Left renal pelvis (tissue), 4 donors: ENCODE measurements around the gene RABGGTA. TPM values are rescaled to one million over a fixed set of nuclear protein-coding genes. Genes with fewer than 3 reads are reported as not detected.
"Not testable (repeated sequence)": the region's sequence is repeated elsewhere in the genome, so short reads cannot be mapped to it uniquely, and the experiment has no call there.

Experiments
- DNase-seq, 4 donors: peaks; one replicate each; pipeline ENCODE4 v3.0.0-alpha.2; 2013; ENCODE audit warnings: low read depth in 4 of 4, low spot score in 3 of 4
- polyA plus RNA-seq, 4 donors: library from polyadenylated mRNA; unstranded; fragments of 120-200 nt; gene quantifications; one replicate each; pipeline ENCODE4 v1.2.1, GENCODE V29; 2013; ENCODE audit not compliant: insufficient read length in 4 of 4

Gene RABGGTA
- polyA plus RNA-seq, 4 donors: 19.4 to 28.6 (median 20.3) TPM

DNA sequence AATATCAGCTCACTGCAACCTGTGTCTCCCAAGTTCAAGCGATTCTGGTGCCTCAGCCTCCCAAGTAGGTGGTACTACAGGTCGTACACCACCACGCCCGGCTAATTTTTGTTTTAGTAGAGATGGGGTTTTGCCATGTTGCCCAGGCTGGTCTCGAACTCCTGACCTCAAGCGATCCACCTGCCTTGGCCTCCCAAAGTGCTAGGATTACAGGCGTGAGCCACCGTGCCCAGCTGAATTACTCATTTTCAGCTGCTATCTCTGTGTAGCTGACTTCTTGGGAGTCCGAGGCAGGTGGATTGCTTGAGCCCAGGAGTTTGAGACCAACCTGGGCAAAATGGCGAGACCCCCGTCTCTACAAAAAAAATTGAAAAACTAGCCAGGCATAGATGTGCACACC, 26.0 kb downstream of the RABGGTA start:
- not testable (repeated sequence) for DNase-seq

DNA sequence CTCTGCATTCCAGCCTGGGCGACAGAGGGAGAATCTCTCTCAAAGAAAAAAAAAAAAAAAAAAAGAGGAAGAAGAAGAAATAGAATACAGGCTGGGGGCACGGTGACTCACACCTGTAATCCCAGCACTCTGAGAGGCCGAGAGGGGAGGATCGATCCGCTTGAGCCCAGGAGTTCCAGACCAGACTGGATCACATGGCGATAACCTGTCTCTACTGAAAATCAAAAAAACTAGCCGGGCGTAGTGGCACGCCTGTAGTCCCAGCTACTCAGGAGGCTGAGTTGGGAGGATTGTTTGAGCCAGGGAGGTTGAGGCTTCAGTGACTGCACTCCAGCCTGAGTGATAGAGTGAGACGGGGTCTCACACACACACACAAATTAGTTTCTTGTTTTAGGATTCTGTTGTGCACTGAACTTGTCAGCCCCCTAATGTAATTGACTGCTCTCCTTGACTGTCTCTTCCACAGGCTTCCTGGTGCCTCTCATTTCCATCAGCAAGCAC, 28.0 kb downstream of the RABGGTA start:
- peak in 1 of 4 donors; percentile 14 for DNase-seq

DNA sequence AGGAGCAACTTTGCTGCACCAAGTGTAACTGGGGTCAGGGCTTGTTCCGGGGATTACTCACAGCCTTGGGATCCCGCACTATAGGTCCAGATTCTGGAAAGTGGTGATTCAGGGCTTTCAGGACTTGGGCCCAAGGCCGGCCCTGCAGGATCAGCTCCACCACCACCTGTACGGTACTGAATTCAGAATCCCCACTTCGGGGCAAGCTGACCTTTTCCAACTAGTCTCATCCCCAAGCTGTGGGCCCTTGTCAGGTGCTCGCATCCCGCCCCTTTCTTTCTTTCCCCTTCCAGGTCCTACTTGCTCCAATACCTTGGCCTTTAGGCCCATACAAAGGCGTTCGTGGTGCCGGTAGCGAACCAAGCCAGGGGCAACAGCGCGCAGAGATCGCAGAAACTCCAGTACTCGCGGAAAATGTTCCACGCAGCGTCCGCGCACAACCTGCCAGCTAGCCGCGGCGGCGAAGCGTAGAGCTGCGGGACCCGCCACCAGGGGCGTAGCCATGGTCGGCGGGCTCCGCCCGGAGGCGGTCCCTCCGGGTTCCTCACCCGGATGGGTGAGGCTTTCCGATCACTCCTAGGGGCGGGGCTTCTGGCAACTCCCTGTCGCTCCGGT, 29.5 kb downstream of the RABGGTA start:
- peak in 2 of 4 donors; percentile 87 to 88 for DNase-seq

DNA sequence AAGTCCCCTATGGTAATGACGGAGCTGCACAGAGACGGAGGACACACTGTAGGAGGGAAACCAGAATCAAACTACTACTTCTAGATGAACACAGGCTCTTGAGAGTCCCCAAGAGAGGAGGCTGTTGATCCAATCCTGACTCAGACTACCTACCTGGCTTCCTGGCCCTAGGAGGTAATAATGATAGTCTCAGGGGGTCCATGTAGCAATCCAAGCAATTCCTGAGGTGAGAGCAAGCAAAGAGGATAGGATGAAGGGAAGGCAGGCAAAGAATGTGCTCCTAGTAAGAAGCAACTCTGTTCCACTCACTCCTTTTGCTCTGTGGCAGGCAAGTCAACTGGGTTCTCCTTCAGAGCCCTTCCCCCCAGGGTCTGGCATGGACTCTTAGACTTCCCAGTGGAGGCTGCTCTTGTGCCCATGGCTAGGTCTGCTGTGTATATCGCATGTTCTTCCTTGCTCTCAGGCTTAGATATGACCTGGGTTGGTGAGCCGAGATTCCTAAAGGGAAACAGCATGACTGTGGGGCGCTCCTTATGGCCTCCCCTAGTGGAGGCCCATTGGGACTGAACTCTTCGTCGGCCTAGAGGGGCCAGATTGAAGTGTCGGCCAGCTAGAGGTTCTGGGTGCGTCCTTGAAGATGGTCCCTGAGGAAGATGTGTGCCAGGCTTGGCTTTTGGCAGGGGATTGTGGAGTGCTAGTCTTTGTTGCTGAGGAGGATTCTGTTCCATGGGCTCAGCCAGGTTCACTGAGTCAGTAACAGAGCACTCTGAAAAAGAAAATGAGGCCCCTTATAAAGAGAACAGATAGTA, 31.1 kb downstream of the RABGGTA start:
- DNase-seq: no peak

DNA sequence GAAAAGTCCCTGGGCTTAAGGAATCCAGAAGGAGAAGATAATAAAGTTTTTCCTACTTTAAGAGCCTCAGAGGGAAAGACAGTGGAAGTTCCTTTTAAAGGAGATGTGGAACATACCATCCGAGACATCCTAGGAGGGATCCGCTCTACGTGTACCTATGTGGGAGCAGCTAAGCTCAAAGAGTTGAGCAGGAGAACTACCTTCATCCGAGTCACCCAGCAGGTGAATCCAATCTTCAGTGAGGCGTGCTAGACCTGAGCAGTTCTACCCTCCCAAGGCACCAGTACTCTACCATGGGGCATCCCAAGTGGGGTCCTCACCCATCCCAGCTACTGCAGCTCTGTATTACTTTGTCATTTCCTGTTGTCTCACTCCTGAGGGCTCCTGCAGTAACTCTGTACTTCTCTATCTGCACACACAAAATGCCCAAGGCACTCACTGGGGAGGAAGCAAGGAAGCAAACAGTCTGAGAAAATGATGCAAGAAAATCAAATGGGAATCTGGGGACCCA, 32.8 kb downstream of the RABGGTA start:
- no peak for DNase-seq

DNA sequence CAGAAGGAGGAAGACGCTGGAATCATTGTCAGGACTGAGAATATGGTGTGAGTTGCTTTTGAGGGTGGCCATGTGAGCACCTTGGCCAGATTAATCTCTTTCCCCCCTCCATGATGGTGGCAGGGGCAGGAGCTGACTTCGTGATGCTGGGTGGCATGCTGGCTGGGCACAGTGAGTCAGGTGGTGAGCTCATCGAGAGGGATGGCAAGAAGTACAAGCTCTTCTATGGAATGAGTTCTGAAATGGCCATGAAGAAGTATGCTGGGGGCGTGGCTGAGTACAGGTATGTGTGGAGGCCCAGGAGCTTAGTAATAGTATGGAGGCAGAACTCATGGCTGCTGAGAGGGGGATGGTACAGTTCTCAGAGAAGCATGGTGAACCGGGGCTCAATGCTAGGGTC, 33.3 kb downstream of the RABGGTA start:
- no peak for DNase-seq

DNA sequence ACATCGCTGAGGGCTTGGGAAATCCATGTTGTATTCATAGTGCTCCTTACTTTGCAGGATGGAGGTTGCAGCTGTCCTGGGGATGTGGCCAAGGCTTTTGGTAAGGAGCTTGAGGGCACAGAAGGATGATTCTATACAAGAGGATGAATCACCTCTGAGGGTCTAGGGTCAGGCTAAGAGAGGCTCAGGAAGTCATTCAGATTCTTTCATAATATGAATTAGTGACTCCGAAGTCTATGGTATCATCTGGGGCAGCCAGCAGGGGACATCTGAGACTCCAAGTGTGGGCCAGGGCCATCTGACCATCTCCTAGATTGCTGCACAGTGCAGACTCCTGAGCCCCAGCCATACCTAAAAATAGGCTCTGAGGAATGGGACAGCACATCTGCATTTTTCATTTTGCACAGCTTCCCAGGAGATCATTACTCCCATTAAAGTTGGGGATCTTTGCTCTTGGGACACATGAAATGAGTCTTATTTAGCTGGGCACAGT, 33.9 kb downstream of the RABGGTA start:
- DNase-seq: no peak

DNA sequence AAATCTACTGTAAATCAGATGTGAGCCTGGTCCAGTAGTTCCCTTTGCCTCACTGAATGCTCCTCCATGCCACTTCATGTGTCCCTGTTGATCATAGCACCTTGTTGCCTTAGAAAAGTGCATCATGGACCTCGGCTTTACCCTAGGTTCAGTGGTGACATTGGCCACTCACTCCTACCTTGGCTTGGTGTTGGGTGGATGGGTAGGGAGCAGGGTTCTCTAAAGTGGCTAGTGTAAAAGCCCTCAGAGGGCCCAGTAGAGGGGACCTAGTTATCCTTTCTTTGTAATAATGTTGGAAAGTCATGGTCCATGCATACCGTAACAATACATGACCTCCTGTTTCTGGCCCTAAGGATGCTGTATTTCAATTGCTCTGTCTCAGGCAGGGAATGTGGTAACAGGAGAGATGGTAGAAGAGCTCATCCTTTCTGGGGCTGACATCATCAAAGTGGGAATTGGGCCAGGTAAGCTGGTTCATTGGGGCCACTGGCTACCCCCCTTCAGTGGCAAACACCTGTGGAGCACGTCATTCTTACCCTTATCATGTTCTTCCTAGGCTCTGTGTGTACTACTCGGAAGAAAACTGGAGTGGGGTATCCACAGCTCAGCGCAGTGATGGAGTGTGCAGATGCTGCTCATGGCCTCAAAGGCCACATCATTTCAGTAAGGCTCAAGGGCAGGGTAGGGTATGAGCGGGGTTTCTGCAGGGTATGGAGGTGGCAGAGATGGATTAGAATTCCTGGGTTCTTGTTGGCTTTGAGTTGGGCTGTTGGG, 34.5 kb downstream of the RABGGTA start:
- DNase-seq: no peak

DNA sequence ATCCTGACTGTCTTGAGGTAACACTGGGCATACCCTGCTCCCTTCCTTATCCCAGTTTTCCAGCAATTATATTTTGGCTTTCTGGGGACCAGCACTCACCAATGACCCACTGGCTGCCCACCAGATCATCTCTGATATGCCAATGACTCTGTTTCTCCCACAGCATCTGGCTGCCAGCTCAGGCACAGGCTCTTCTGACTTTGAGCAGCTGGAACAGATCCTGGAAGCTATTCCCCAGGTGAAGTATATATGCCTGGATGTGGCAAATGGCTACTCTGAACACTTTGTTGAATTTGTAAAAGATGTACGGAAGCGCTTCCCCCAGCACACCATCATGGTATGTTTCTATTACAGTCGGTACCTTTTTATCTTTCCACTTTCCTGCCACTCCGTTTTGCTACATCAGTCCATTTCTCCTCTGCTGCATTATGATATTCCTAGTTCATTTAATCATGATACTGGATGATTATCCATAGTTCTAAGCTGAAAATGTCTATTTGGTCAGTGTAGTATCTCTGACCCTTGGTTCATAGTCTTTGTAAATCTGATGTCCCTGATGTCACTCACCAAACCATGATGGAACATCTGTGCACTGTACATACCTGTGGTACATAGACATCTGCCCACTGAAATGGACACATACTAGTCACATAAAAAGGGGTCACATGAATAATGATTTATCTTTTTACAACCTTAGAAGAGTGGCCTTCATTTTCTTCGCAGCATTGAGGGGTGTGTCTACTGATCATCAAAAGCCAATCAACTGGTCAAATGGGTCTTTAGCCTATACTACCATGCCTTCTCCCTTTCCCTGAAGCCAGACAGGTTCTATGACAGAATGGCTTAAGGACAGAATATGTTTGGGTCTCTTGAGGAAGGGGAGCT, 35.4 kb downstream of the RABGGTA start:
- DNase-seq: no peak

DNA sequence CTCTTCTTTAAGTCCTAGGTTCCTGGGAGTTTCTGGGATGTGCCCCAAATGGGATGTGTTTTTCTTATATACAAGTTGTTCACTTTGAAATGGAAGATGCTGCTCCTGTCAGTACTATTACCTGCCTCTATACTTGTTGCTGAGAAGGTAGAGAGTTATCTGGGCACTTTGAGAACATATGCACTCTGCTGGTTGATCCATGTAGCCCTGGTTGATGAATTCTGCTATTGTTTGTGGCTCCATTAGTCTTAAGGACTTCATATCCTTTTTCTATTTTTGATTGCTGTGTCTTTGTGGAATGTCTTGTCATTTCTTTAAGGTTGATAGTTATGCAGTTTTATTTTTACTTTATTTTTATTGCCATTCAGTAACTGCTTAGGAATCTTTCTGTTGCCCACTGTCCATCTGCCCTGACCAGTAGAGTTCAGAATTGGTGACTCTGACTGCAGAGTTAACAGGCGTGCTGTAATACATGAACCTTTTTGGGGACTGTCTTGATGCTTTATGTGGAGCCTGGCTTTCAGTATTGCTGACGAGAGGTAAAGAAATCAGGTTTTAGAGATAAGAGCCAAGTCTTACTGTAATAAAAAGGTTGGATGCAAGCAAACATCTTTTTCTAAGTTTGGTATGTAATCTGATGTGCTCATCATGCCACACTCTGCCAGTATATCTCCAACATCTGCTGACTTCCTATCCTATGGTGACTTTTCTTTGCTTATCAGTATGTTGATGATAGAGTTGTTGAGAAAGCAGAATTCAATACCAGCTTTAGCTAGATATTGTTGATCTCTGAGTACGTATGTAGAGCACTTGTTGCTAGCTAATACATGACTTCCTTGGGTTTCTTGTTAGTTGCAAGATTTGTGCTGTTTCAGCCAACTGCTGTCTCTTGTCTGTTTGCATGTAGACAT, 37.0 kb downstream of the RABGGTA start:
- no peak for DNase-seq

DNA sequence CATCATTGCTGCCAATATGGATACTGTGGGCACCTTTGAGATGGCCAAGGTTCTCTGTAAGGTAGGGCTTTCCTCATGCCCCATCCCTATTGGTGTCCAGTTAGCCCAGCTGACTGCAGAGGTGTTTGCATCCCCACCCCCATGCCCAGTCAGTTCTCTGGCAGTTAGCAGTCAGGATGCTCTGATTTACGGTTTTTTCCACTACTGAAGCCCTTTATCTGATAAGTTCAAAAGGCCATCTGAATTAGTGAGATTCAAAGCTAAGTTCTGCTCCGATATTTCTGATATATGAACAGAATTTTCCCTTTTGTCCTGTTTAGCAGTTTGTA, 37.9 kb downstream of the RABGGTA start:
- DNase-seq: no peak

DNA sequence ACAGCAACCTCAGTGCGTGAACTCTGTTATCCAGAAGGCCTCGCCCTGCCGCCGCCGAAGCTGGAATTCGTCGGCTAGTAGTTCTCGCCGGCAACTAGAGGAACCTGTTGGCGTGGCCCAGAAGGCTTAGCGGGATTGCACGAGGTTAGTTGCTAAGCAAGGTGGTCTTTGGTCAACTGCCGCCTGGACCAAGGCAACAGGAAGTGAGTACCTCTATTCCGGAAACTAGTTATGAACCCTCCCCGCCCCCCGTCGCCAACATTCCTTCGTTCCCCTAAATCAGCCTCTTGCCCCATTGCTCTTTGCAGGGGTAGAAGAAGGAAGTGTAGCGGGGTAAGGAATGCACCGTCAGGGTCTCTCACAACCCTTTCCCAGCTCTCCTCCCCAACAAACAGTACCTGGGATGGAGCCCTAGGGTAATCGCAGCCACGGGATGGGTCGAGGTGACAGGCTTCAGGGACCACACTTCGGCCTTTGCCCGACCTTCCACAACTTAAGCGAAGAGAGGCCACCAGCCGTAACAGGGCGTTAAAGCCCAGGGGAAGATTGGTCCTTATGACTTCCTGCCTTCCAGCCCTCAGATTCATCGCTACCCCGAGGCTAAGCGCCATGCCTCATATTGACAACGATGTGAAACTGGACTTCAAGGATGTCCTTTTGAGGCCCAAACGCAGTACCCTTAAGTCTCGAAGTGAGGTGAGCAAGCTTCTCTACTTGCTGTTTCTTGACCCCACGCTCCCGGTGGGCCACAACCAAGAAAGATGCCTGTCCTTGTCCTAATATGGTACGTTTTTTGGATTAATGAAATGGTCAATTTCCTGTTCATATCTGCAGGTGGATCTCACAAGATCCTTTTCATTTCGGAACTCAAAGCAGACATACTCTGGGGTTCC, 38.5 kb downstream of the RABGGTA start, which contains the start of gene GMPR2:
GMPR2 (plus strand) TSS at position 285 of the 893 bp plus-strand sequence; CDS start at position 610, 325 bp downstream.
- no peak for DNase-seq

DNA sequence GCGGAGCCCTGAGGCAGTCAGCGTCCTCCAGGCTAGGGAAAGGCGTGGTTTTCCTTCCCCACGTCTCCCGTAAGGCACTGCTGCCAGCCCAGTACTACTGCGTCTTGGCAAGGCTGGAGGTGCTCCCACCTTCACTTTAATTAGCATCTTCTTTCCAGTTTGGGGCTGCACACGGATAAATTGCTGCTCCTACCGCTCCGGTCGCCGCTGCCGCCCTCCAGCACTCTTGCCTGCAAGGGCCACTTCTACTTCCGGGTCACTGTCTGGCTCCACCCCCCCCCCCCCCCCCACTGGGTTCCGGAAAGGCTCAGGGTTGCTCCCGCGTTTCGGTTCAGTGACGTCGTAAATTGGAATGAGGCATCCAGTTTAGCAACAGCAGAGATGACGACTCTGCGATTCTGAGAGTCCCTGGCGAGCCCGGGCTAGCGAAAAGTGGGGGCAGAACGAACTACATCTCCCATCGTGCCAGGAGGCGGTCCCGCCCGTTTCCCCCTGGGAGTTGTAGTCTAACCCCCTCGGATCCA, 39.2 kb downstream of the RABGGTA start, which contains the start of gene NEDD8:
NEDD8 (minus strand) TSS at position 247 of the 524 bp plus-strand sequence; CDS start at position 147, 100 bp downstream.
- peak; percentile 73 to 83 (median 80) for DNase-seq

DNA sequence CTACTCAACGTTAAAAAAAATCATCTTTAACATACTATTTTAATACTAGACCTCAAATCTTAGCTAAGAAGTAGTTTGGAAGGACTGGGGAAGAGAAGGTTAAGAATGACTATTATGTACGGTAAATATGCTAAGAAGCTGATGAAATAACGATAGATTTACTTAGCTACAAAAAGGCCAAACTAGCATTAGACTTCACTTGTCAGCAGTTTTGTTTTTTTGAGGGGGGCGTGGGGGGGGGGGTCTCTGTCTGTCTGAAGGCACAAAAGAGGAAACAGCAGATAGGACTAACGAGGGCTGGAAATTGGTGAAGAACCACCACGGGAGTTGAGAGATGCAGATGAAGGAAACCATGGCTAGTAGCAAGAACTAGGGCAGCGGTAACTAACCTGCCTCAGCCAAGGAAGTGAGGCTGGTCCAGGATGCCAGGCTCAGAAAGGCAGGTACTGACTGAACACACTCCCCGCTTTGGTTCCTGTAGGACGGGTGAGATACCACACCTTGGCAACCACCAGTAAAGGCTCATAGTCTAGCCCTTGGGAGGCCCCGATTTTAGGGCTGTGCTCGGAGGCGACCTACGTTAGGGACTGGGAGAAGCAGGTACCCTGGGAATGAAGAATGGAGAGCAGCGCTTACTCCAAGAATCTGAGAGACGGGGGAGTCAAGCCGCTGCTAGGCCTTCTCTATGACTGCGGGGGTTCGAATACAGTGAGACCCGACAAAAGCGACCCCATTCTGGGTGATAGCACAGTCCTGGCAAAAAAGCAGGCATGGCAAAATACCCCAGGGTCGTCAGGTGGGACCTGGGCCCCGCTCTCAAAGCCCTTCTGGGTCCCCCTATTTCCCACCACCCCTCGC, 39.9 kb downstream of the RABGGTA start:
- DNase-seq: no peak

DNA sequence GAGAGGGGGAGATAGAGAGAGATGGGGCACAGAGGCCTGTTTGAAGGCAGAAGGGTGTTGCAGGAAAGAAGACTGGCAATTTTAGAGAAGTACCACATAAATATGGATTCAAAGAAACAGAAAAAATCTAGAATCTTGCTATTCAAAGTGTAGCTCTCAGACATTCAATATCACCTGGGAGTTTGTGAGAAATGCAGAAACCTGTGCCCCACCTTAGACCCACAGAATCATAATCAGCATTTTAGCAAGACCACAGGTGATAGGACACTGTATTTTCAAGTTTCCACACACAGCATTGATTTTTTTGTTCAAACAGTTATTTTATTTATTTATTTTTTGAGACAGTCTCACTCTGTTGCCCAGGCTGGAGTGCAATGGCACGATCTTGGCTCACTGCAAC, 42.5 kb downstream of the RABGGTA start:
- DNase-seq: no peak

DNA sequence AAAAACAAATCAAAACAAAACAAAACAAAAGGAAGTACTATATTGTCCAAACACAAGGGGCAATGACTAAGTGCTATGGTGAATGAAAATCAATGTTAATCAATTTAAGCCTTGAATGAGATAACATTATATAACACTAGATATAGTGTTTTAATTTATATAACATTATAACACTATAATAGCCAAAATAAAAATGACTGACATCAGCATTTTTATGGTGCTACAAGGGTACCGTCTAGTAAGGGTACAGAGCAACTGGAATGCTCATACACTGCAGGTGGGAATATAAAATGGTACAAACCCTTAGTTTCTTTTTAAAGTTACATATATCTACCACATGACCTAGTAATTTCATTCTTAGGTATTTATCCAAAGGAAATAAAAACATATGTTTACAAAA, 44.9 kb downstream of the RABGGTA start:
- DNase-seq: no peak
